HL-60 (cell line): ENCODE data around the gene PNPLA1.

Experiments
- DNase-seq, 2 experiments: peaks; one replicate each; pipeline ENCODE4 v3.0.0-alpha.2; 2010 to 2020; ENCODE audit warnings: low read depth in 1 of 2, low spot score in 1 of 2
- H3K27ac ChIP-seq: fragments of 250-450 bp; sonication (Bioruptor Pico); replicated peaks from 2 replicates; pipeline ENCODE4 v1.5.1; 2020; ENCODE audit warnings: mild to moderate bottlenecking, moderate library complexity
- H3K27me3 ChIP-seq: fragments of 250-450 bp; sonication (Bioruptor Pico); 2 replicates; pipeline ENCODE4 v1.5.1; 2021; ENCODE audit warnings: mild to moderate bottlenecking, moderate library complexity; ENCODE audit not compliant: insufficient read depth, poor library complexity, severe bottlenecking
- H3K4me3 ChIP-seq: replicated peaks from 2 replicates; pipeline ENCODE4 v1.5.1; 2011; ENCODE audit warnings: mild to moderate bottlenecking, control low read depth, low read length; ENCODE audit not compliant: insufficient read depth
- CTCF ChIP-seq: IDR thresholded peaks from one replicate; pipeline ENCODE4 v1.5.1; 2011; ENCODE audit warnings: low read length, control low read depth, inconsistent platforms; ENCODE audit not compliant: insufficient read depth
- GABPA ChIP-seq: IDR thresholded peaks from 2 replicates; pipeline ENCODE4 v1.6.1; 2012; ENCODE audit warnings: low read depth
- POLR2AphosphoS5 ChIP-seq: IDR thresholded peaks from 2 replicates; pipeline ENCODE4 v1.6.1; 2012; ENCODE audit warnings: low read depth
- SPI1 ChIP-seq: IDR thresholded peaks from 2 replicates; pipeline ENCODE4 v1.6.1; 2012; ENCODE audit warnings: low read depth, mild to moderate bottlenecking, borderline replicate concordance
- TF ChIP-seq, protein P1 (sequence below): IDR thresholded peaks from 2 replicates; pipeline ENCODE4 v1.6.1; 2012; ENCODE audit warnings: low read depth; ENCODE audit not compliant: insufficient replicate concordance

PNPLA1 gene

GRCh38 chr6:36352477-36353157 is 82.8 kb downstream of the PNPLA1 start:
- Histone ChIP-seq H3K4me3 (no peak overlapping the region), H3K27ac (no peak overlapping the region), H3K27me3 (no peaks in the 10 kb centered on the region)
- DNase-seq = no peak
- no peak for TF ChIP-seq CTCF
- no peak for TF ChIP-seq POLR2AphosphoS5
- TF ChIP-seq SPI1 = no peak
- TF ChIP-seq, protein P1, sequence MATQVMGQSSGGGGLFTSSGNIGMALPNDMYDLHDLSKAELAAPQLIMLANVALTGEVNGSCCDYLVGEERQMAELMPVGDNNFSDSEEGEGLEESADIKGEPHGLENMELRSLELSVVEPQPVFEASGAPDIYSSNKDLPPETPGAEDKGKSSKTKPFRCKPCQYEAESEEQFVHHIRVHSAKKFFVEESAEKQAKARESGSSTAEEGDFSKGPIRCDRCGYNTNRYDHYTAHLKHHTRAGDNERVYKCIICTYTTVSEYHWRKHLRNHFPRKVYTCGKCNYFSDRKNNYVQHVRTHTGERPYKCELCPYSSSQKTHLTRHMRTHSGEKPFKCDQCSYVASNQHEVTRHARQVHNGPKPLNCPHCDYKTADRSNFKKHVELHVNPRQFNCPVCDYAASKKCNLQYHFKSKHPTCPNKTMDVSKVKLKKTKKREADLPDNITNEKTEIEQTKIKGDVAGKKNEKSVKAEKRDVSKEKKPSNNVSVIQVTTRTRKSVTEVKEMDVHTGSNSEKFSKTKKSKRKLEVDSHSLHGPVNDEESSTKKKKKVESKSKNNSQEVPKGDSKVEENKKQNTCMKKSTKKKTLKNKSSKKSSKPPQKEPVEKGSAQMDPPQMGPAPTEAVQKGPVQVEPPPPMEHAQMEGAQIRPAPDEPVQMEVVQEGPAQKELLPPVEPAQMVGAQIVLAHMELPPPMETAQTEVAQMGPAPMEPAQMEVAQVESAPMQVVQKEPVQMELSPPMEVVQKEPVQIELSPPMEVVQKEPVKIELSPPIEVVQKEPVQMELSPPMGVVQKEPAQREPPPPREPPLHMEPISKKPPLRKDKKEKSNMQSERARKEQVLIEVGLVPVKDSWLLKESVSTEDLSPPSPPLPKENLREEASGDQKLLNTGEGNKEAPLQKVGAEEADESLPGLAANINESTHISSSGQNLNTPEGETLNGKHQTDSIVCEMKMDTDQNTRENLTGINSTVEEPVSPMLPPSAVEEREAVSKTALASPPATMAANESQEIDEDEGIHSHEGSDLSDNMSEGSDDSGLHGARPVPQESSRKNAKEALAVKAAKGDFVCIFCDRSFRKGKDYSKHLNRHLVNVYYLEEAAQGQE = no peak

- H3K4me3 ChIP-seq = no peak overlapping the region
- H3K27me3 ChIP-seq = no peaks in the 10 kb centered on the region
- no peak overlapping the region for H3K27ac ChIP-seq
- no peak for TF ChIP-seq CTCF
- no peak for TF ChIP-seq POLR2AphosphoS5
- TF ChIP-seq, protein P1 = no peak
- no peak for TF ChIP-seq SPI1
- TF ChIP-seq GABPA = no peak
- no peak for DNase-seq
Measured at GRCh38 chr6:36353411-36353915, 83.6 kb downstream of the PNPLA1 start.

GRCh38 chr6:36355819-36356218 is 86.0 kb downstream of the PNPLA1 start:
- TF ChIP-seq GABPA = no peak
- no peak for TF ChIP-seq POLR2AphosphoS5
- no peak for TF ChIP-seq SPI1
- TF ChIP-seq, protein P1 = no peak
- TF ChIP-seq CTCF = no peak
- no peak overlapping the region for H3K27ac ChIP-seq
- no peak overlapping the region for H3K4me3 ChIP-seq
- H3K27me3 ChIP-seq = no peaks in the 10 kb centered on the region
- DNase-seq = peak; percentile 36 to 49
